HL-60 (cell line): ENCODE measurements around the gene UBTF.
A peak's percentile ranks its signal among the peaks of the same experiment; 100 is the strongest.

Source experiments
- DNase-seq, 2 experiments: peaks; one replicate each; pipeline ENCODE4 v3.0.0-alpha.2; 2010 to 2020; ENCODE audit warnings: low read depth in 1 of 2, low spot score in 1 of 2
- H3K27ac ChIP-seq: fragments of 250-450 bp; sonication (Bioruptor Pico); replicated peaks from 2 replicates; pipeline ENCODE4 v1.5.1; 2020; ENCODE audit warnings: mild to moderate bottlenecking, moderate library complexity
- H3K27me3 ChIP-seq: fragments of 250-450 bp; sonication (Bioruptor Pico); 2 replicates; pipeline ENCODE4 v1.5.1; 2021; ENCODE audit warnings: mild to moderate bottlenecking, moderate library complexity; ENCODE audit not compliant: insufficient read depth, poor library complexity, severe bottlenecking
- H3K4me3 ChIP-seq: replicated peaks from 2 replicates; pipeline ENCODE4 v1.5.1; 2011; ENCODE audit warnings: mild to moderate bottlenecking, control low read depth, low read length; ENCODE audit not compliant: insufficient read depth
- CTCF ChIP-seq: IDR thresholded peaks from one replicate; pipeline ENCODE4 v1.5.1; 2011; ENCODE audit warnings: low read length, control low read depth, inconsistent platforms; ENCODE audit not compliant: insufficient read depth
- GABPA ChIP-seq: IDR thresholded peaks from 2 replicates; pipeline ENCODE4 v1.6.1; 2012; ENCODE audit warnings: low read depth
- POLR2AphosphoS5 ChIP-seq: IDR thresholded peaks from 2 replicates; pipeline ENCODE4 v1.6.1; 2012; ENCODE audit warnings: low read depth
- REST ChIP-seq: IDR thresholded peaks from 2 replicates; pipeline ENCODE4 v1.6.1; 2012; ENCODE audit warnings: low read depth; ENCODE audit not compliant: insufficient replicate concordance
- SPI1 ChIP-seq: IDR thresholded peaks from 2 replicates; pipeline ENCODE4 v1.6.1; 2012; ENCODE audit warnings: low read depth, mild to moderate bottlenecking, borderline replicate concordance

Gene UBTF

DNA sequence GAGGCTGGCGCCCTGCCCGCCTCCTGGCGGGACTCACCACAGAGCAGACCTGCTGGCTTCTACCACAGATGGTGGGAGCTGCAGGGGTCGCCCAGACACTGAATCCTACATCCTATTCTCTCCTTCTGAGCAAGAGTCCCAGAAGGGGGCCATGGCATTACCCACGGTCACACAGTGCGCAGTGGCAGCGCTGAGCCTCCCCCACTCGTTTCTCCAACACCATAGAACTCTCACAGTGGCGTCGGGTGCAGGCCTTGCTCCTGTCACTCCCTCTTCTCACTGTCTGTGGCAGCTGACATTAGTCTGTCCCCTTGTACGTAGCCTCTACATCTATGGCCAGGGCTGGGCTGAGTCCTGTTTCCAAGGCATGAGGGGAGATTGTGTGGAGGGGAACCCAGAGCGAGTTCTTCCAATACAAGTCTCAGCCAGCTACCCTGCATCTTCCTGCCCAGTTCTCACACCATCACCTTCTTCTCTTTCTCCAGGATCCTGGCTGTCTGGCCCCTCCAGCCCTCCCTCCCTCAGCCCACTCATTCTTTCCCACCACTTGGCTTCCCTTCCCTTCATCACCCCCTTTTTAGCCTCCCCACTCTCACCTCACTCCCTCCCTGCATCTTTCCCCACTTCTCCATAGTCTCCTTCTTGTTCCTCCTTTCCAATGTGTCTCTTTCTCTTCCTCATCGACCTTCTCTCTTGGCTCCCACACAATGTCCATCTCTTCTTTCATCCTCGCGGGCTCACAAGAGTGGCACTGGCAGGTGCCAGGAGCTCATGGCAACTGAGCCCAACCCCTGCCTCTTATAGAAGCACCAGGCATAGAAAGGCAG, 5.9 kb downstream of the UBTF start:
- TF ChIP-seq GABPA (no peak), POLR2AphosphoS5 (peak; percentile 70)
- H3K4me3 ChIP-seq: no peak overlapping the region

GRCh38 chr17:44212507-44213402, 6.7 kb downstream of the UBTF start:
- Histone ChIP-seq H3K27me3 (no peaks in the 10 kb centered on the region), H3K27ac (no peak overlapping the region), H3K4me3 (no peak overlapping the region)
- TF ChIP-seq CTCF: no peak
- 0 out of 2 replicates have a peak, but pooled peaks have one; percentile 31 for TF ChIP-seq POLR2AphosphoS5
- no peak for DNase-seq

More for the DNA sequence above, 5.9 kb downstream of the UBTF start:
- no peak overlapping the region for H3K27ac ChIP-seq
- no peak for DNase-seq
- no peaks in the 10 kb centered on the region for H3K27me3 ChIP-seq

DNA sequence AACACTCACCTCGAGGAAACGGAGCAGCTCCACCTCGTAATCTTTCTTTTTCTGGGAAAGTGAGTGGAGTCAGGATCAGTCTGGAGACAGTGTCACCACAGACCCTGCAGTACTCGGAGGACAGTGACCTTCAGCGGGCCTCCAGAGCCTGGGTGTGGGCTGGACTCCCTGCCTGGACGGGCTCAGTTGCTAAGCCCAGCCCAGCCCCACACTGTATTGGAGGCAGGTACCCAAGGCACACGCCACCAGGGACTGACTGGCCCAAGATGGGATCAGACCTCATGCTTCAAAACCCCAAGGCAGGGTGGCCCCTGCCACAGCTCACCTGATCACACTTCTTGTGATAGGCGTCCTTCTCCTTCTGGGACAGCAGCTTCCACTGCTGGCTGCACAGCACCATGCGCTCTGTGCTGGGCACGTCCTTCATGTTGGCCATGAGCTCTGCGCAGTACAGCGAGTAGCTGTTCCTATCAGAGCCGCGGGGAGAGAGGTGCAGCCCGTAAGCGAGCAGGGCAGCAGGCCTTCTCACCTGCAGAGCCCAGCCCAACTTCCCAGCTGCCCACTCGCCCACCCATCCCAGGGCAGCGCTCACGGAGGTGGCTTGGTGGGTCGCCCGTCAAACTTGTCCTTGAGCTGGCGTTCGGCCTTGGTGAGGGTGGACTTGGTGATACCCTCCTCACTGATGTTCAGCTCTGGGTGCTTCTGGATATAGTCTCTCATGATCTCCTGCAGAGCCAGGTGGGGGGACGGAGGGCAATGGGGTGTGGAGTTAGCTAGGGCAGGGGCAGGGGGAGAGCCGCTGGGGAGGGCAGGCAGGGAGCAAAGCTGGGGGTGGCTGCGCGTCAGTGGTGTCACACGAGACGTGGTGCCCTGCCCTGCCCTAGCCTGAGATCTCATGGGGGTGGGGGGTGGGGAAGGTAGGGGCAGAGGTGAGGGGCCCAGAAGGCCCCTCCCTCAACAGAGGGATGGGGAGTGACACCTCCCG, 7.9 kb downstream of the UBTF start:
- Histone ChIP-seq H3K27ac (peak overlapping the region; percentile 55), H3K4me3 (no peak overlapping the region), H3K27me3 (no peaks in the 10 kb centered on the region)
- TF ChIP-seq POLR2AphosphoS5 (0 out of 2 replicates have a peak, but pooled peaks have one; percentile 43), REST (no peak), GABPA (no peak), CTCF (no peak)
- no peak for DNase-seq

DNA sequence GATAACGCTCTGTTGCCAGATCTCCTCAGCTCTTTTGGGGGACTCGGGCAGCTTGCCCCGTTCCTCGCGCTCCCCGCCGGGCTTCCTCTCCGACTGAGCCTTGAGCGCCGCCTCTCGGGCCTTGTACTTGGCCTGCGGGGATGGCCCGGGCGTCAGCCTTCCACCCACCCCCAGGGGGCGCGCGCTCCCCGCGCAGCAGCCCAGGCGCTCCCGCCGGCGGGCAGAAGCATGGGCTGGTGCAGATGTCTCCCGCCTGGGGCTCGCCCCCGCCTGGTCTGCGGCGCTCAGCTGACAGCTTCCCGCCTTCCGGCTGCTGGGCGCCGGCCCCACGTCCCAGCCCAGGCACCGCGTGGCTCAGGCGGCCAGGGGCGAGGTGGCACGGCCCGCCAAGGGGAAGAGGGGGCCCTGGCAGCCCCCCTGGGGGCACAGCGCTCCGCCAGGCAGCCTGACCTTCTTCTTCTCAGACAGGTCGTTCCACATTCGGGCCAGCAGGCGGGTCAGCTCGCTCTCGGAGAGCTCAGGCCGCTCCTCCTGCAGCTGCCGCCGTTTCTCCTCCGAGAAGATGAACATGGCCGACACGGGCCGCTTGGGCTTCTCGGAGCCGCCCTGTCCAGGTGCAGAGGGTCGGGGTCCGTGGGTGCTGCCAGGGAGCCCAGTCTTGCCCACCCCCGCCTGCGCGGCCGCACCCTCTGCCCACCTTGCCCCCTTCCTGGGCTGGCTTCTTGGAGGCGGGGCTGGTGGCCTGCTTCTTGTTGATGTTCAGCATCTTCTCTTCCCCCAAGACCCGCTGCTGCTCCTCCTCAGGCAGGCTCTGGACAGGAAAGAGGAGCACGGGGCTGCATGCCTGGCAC, 8.9 kb downstream of the UBTF start:
- TF ChIP-seq GABPA (peak; percentile 23; the same call in 1 of the 2 replicates), CTCF (peak; percentile 91), POLR2AphosphoS5 (peak; percentile 91), REST (no peak), SPI1 (peak; percentile 47; the same call in 1 of the 2 replicates)
- peak overlapping the region; percentile 55 for H3K27ac ChIP-seq
- peak in 1 of 2 experiments; percentile 92 for DNase-seq
- no peaks in the 10 kb centered on the region for H3K27me3 ChIP-seq
- no peak overlapping the region for H3K4me3 ChIP-seq
